ENCODE data around the gene NPHP1.
A peak's percentile ranks its signal among the peaks of the same experiment; 100 is the strongest.
"Not testable (repeated sequence)": the region's sequence is repeated elsewhere in the genome, so short reads cannot be mapped to it uniquely, and the experiment has no call there.

Gene NPHP1

DNA sequence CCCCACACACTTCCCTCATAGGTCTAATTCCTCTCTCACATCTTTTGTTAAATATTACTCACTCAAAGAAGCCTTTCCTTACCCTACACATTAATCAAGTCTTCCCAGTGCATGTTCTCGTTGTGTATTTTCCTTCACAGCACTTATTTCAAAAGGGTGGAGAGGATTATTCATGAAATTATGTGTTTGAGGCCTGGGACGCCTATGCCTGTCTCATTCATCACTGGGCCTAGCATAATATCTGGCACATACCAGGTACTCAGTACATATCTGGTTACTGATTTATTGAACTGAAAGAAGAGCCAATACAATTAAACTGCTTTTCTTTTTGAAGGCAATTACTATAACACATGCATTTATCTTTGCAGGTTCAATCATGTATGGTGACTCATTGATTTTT lies 74.1 kb downstream of the NPHP1 start:
- no peak for DNase-seq

DNA sequence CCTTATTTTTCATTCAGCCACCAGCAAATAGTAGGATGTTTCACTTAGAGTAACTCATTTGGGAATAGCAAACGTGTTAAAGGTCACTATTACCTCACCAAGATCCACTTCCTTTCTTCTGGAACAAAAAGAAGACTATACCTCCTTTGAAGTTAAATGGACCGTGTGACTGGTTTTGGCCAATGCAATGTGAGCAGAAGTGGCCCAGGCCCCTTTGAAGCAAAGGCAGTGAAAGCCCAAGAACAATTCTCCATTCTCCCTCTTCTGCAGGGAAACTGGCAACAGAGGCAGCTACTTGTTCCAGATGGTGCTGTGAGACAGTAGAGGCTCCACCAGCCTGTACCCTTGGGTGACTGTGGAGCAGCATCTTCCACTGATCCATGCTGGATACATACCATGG lies 77.9 kb downstream of the NPHP1 start:
- DNase-seq = peak in 1 of 51 donors; percentile 17

DNA sequence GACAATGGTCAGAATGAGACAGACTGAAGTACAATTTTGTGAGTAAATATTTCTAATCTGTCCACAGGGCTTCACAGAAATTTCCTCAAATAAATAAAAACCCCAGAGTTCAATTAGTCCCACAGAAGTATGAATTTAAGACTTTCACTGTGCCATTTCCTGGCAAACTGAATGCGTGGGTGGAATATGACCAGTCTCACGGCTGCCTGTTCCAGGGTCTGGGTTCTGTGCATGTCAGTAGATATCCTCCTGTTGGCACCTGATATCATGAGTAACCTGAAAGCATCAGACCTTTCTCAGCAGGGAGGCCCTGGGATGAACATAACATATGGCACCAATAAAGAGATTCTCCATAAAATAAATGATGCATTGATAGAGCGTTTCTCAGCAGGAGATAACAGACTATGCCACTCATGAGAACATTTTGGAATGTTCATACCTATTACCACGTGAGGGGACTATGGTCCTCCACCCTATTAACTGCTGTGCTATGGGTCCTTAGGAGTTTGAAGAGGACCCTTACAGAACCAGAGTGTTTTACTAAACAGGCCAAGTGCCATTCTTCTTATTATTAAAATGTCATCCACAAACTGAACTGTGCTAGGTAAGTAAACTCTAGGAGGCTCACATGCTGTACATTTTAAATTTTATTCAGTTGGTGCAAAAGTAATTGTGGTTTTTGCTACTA lies 78.6 kb downstream of the NPHP1 start:
- DNase-seq = no peak

DNA sequence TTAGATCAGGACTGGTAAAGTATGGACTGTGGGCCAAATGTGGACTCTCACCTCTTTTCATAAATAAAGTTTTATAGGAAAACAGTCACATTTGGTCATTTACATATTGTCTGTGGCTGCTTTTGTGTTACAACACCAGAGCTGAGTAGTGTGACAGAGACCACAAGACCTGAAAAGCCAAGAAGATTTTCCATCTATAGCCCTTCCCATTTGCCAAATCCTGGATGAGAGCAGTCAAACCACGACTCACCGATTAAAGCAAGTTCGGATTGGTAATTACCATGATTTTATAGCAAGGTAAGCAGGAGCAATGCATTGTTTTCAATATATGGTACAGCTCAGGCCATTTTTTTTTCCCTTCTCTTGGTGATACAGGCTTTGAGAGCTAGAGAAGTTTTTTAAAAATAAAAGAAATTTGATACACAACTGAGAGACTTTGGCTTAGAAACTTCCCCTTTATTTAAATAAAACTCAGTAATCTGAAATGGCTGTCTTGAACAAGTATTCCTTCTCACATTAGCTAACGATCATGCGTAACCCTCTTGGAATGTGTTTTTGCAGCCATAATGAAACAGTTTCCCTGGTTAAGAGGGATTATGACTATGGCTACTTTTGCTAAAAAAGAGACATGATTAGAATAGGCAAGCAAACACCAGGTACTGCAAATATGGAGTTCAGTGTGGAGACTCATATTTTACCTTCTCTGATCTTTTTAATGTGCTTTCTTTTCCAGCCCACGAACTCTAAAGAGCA lies 79.7 kb downstream of the NPHP1 start:
- no peak for DNase-seq

DNA sequence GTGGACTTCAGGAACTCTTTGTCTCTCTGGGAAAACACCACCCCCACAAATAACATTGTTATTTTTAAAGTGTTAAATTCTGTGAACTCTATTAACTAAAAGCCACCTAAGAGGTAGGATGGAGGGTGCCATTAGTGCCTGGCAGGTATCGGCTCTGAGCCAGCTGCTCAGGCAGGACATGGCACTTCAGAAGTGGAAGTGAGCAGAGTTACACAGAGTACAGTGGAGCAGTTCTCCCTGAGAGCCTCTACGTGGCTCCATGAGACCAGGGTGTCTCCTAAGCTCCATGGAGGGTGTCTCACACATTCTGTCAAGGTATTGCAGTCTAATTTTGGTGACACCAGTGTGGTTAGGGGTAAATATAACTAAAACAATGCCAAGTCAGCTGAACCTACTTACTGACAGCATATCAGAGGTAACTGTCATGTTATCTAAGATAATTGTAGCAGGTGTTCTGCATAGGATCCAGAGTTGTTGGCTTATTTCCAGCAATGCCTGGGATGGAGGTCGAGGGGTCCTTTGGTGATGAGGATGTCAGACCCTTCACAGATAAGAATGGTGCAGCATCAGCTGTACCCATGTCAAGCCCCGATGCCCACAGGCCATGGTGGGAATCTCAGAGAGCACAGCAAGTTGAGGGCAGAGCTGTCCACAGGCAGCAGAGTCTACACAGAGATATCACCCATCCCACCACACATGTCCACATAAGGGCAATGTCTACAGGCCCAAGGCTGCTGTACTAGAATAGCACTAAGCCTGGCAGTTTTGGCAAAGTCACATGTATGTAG lies 80.6 kb downstream of the NPHP1 start:
- no peak for DNase-seq

DNA sequence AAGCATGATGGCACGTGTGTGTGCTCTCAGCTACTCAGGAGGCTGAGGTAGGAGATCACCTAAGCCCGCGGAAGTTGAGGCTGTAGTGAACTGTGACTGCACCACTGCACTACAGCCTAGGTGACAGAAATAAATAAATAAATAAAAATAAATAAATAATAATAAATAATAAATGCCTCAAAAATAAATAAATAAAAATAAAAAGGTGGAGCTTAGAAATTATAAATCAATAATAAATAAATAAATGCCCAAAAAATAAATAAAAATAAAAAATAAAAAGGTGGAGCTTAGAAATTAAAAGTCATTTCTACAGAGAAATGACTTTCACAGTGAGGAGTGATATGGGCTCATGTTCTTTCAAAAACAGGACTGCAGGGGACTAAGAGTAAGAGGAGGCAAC lies 83.2 kb downstream of the NPHP1 start:
- DNase-seq = no peak

DNA sequence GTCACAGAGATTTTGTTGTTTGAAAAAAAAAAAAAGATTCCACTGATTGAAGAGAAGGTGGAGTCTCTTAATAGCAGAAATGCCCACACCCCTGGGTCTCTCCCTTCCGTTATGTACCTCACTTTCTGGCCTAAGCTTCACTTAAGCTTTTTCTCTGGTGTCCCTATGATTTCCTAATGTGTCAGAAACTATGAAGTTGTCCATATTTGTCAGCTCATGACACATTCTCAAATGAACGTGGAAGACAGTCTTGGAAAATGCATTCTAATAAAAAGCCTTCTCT lies 83.8 kb downstream of the NPHP1 start:
- no peak for DNase-seq

DNA sequence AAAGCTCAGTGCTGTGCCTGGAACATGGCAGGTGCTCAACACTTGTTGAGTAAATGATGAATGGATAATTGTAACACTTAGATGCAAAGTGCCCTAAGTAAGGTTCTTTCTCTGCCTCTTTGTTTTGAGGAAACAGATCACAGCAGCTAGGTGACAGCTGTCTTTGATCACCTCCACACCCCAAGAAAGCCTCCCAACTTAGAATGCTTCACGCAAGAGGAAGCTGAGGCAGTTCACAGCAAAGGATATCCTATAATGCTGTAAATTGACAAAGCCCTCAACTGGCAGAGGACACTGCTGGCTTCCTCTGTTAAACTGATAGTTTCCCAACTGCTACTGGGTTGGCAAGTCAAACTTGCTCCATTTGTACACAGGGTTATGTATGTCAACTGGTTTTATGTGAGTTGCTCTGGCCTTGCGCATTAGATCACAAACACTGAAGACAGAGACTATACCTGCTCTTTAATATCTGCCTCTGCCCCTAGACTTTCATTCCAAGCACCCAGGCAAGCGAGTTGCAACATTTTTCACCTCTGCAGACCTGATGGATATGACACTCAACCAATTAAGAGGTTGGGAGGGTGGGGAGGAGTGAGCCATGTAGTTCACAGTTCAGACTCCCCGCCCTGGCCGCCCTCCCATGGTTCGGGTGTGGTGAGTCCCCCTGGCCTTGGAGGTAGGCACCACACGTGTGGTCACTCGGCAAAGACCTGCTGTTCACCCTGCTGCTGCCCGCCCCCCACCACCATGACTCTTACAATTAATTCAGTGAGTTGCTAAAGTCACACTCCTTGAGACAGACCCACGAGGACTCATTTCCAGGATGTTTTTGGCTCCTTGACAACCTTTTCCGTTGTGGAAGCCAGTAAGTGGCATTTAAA lies 84.4 kb downstream of the NPHP1 start:
- DNase-seq = no peak

DNA sequence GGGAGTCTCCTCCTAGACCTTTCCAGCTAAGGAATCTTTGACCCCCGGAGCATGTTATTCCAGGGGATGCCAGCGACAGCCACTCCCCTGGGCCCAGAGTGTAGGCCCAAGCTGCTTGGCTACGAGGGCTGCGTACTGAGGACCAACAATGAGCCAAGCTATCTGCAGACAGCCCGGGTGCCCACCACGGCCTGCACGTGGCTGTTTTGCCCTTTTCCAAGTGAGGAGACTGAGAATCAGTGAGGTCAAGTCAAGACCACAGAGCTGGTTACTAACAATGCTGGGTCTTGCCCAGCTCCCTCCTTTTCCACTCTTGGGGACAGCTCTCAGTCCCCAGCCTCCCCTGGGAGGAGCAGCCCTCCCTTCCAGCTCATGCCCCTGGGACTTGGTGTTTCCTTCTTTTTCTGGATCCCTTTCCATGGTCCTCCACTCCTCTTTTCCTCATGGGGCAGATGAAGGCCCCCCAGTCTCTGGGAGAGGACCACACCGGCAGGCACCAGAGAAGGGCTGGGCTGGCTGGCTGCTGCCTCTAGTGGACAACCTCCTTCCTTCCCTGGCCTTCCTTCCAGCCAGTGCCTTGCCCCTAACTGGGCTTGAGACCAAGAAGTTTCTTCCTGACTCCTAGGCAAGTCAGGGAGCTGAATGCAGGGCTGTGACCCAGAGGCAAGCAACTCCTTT lies 88.6 kb downstream of the NPHP1 start:
- peak in 3 of 51 donors; percentile 4 to 11 (median 9) for DNase-seq

DNA sequence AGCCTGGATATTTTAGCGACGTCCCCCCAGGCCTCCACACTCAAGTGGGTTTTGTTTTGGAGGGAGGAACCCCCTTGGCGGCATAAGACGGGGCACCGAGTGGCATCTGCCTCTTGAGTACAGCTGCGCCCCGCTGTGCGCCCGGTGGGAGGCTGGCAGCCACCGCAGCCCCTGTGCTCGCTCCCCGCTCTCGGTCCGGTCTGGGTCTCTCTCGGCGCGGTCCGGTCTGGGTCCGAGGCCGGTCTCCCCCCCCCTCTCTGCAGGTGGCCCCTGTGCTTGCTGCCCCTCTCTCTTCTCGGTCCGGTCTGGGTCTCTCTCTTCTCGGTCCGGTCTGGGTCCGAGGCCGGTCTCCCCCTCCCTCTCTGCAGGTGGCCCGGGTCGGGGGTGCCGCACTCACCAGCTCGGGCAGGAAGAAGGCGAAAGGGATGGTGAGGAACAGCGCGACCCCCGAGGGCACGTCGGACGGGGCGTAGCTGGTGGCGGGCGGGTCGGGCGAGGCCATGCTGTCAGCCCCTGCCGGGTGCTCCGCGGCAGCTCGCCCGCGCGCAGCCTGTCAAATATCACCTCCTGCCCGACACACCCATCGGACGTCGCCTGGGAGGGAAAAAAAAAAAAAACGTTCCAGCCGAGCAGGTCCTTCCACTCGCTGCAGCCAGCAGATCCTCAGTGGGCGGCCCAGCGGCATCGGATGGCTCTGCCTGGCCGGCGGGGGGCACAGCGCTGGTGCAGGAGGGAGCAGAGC lies 89.4 kb downstream of the NPHP1 start, which contains the start of gene MALL:
Gene MALL, minus strand, starts transcription at position 532 of the 742 bp plus-strand sequence. Its CDS starts 30 bp downstream, at position 502.
- no peak for DNase-seq

DNA sequence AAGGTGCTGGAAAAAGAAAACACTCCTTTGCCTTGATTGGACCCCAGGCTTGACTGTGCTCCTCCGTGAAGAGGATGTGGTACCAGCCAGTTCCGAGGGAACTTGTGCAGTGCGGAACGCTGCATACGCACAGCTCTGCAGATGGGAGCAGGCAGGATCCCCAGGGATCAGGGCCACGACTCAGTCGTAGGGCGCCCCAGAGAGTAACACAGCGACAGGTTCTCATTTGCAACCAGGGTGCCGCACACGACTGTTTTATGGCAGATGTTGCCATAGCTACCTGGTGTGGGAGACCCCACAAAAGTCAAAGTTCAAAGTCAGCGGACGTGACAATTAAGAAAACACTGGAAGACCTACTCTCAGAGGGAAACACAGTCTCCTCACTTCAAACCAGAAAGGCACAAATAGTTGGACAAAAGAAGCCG lies 90.0 kb downstream of the NPHP1 start:
- no peak for DNase-seq

DNA sequence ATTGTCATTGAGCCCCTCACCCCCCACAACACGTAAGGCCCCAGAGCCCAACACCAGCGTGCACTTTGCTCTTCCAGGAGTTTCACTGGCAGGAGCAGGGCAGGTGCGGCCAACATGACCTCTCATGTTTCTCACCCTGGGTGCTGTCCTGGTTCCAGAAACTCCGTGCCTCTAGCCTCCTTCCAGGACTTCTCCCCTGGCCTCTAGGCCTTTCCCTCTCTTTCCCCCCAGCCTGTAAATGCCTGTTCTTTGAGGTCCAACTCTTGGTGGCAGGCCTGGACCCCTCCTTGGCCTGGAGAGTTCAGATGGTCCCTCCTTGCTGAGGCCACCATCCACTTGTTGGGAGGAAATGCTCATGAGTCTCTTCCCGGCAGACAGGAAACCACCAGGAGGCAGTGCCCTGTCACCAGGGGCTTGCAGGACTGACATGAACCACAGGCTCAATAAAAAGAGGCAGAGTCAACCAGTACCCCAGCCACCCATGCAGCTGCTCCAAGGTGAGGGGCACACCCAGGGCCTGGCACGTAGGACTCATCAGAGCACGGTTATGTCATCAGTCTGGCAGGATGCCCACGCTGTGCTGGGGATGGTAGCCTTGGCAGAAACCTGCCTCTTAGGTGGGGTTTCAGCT lies 90.7 kb downstream of the NPHP1 start:
- DNase-seq = no peak

DNA sequence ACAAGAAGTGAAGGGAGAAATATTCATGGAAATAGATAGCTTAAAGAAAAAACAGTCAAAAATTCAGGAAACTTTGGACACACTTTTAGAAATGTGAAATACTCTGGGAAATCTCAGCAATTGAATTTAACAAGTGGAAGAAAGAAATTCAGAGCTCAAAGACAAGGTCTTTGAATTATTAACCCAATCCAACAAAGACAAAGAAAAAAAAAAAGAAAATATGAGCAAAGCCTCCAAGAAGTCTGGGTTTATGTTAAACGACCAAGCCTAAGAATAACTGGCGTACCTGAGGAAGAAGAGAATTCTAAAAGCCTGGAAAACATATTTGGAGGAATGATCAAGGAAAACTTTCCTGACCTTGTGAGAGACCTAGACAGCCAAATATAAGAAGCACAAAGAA lies 96.5 kb downstream of the NPHP1 start:
- not testable (repeated sequence) for DNase-seq

DNA sequence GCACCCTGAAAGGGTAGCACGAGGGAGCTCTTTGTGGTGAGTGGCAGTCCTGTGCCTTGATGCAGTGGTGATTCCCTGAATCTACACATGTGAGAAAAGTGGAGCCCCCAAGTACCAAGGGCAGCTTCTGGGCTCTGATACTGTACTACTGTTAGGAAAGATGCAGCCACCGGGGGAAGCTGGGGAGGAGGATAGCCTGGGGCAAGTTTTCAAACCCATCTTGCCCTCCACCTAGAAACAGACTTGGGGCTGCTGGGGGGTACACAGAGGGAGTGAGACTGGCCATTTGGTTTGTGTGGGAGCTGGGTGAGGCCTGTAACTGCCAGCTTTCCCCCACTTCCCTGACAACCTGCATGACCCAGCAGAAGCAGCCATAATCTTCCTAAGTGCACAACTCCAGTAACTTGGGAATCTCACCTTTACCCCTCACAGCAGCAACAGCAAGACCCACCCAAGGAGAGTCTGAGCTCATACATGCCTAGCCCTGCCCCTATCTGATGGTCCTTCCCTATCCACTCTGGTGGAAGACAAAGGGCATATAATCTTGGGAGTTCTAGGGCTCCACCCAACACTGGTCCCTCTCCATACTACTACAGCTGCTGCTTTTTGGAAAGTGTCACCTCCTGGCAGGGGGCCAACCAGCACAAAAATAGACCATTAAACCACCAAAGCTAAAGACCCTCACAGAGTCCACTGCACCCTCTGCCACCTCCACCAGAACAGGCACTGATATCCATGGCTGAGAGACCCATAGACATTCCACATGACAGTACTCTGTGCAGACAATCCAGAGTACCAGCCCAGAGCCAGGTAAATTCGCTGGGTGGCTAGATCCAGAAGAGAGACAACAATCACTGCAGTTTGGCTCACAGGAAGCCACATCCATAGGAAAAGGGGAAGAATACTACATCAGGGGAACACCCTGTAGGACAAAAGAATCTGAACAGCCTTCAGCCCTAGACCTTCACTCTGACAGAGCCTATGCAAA lies 97.4 kb downstream of the NPHP1 start:
- no peak for DNase-seq

DNA sequence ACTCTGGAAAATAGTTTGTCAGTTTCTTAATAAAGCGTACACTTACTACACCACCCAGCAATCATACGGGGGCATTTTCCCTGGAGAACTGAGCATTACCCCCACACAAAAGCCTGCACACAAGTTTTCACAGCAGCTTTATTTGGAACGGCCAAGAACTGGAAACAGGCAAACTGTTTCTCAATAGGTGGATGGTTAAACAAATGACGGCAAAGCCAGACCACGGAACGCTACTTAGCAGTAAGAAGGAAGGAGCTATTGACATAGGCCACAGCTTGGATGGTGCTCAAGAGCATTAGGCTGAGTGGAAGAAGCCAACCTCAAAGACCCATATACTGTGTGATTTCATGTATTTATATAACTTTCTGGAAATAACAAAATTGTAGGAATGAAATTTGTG lies 98.2 kb downstream of the NPHP1 start:
- DNase-seq = no peak

DNA sequence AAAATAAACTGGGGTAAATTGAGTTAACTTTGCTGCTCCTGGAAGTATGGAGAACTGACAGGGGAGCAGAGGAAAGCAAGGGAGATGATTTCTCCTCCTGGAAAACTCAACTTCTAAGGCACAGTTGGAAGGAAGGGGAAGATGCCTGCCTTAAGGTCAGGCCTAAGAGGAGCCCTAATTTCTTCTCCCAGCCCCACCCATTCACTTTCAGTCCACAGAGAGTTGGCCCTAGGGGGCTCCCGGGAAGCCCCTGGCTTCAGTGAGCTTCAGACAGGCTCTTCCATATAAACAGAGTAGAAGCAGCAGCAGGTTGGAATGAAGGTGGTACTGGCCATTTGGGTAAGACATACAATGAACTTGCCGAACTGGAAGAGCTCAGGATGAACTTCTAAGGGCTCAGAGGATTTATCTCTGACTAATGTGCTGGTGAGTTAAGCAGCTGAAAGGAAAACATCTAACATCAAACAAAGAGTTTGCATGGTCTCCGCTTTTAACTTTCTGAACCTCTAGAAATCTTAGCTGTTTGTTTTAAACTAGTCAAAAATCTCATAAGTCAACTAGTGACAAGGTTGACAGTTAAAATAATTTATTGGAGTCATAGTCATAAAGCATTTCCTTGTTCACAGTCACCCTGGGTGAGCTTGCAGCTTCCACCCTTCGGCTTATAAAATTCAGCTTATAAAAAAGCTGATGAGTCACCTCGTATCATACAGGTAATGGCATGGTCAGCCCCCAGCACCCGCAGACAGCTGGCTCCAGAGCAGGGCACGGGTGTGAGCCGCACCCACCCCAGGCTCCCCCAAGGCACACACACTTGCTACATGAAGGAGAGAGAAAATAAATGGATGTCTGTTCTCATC lies 99.0 kb downstream of the NPHP1 start:
- DNase-seq = no peak

DNA sequence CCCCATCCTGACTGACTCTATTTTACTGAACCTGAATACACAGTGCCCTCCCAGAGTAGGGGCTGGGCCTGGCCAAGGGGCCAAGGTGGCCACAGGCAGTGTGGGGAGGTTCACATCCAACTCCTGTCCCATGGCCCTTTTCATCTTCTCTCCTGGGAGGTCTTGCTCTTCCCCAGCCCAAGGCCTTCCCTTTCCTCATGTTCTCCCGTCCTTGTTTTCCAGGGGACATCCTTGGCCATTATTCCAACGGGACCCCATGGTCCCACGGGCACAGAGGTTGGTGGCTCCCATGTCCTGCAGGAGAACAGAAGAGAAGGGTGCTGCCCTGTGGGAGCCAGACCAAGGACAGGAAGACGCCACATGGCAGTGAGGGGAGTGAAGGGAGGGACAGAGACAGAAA lies 99.6 kb downstream of the NPHP1 start:
- DNase-seq = no peak

Data from hypothalamus (tissue), 51 donors.